HUES48 (cell line): ENCODE data around the gene RDX.

Experiments used
- H3K27ac ChIP-seq: one replicate; pipeline ENCODE4 v1.7.0; 2013; ENCODE audit warnings: low read depth, low read length, inconsistent platforms
- H3K27me3 ChIP-seq: 2 replicates; pipeline ENCODE4 v1.6.1; 2013; ENCODE audit warnings: mild to moderate bottlenecking, low read length; ENCODE audit not compliant: control insufficient read depth, insufficient read depth
- H3K36me3 ChIP-seq: 2 replicates; pipeline ENCODE4 v1.6.1; 2013; ENCODE audit warnings: low read length; ENCODE audit not compliant: control insufficient read depth, insufficient read depth
- H3K4me1 ChIP-seq: 2 replicates; pipeline ENCODE4 v1.6.1; 2013; ENCODE audit warnings: mild to moderate bottlenecking, low read length; ENCODE audit not compliant: control insufficient read depth, insufficient read depth
- H3K4me3 ChIP-seq: 2 replicates; pipeline ENCODE4 v1.5.1; 2013; ENCODE audit warnings: mild to moderate bottlenecking, low read depth, low read length
- H3K9ac ChIP-seq: 2 replicates; pipeline ENCODE4 v1.6.1; 2013; ENCODE audit warnings: mild to moderate bottlenecking, low read depth, low read length, moderate library complexity
- H3K9me3 ChIP-seq: 2 replicates; pipeline ENCODE4 v1.6.1; 2013; ENCODE audit warnings: low read length; ENCODE audit not compliant: control insufficient read depth, insufficient read depth

RDX gene

DNA sequence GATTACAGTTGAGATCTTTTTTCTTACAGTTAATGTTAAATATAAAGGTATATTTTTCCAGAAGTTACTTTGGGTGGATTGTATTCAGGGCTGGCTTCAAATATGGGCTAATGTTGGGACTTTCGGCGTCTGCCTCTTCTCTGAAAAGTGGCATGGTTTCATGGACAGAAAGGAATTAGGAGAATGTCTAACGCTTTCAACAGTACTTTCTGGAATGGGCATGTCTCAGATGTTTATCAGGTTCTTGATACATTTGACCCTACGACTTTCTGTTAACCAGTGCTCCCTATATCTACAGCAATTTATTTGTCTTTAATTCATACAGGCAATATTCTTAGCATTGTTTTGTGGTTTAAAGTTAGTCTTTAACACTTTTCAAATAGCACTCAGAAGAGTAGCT is 169.5 kb downstream of the RDX start:
- Histone ChIP-seq H3K27me3 (no peaks in the 10 kb centered on the region), H3K9ac (no peak overlapping the region), H3K4me1 (peaks cover 54% of the 10 kb centered on the region)

DNA sequence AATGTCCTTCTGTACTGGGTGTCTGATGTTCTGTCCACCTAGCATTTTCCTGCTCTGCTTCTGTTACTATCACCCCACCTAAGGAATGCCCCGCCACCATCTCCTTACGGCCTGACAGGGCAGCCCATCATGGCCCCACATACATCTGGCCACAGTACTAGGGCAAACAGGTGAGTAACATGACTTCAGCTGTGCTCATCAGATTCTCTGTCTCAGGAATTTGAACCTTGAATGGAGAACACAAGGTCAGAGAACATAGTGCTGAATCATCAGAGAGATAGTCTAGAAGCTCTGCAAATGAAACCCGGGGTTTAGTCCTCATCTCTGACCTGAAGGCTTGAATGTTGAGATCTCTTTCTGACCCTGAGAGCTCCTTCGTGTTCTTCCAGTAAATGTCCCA is 170.8 kb downstream of the RDX start:
- H3K27me3 ChIP-seq: no peaks in the 10 kb centered on the region
- peaks cover 50% of the 10 kb centered on the region for H3K4me1 ChIP-seq
- no peak overlapping the region for H3K4me3 ChIP-seq
- H3K9ac ChIP-seq: no peak overlapping the region
- H3K27ac ChIP-seq: no peak overlapping the region
- no peaks in the 10 kb centered on the region for H3K9me3 ChIP-seq
- no peaks in the 10 kb centered on the region for H3K36me3 ChIP-seq

More for the DNA sequence above, 169.5 kb downstream of the RDX start:
- no peak overlapping the region for H3K4me3 ChIP-seq
- H3K36me3 ChIP-seq: no peaks in the 10 kb centered on the region
- no peak overlapping the region for H3K27ac ChIP-seq
- H3K9me3 ChIP-seq: no peaks in the 10 kb centered on the region
